WI38 (cell line): ENCODE results near the gene MICAL2.

Experiments
- H3K4me3 ChIP-seq: 2 replicates; pipeline ENCODE4 v1.5.1; 2011; ENCODE audit warnings: low read depth, mild to moderate bottlenecking, control low read depth, low read length
- CTCF ChIP-seq: IDR thresholded peaks from 2 replicates; pipeline ENCODE4 v1.5.1; 2012; ENCODE audit warnings: low read depth, mild to moderate bottlenecking, control low read depth, low read length

MICAL2 gene

GRCh38 chr11:12066799-12067508 is 43.4 kb upstream of the MICAL2 start:
- no peak for TF ChIP-seq CTCF
- no peak overlapping the region for H3K4me3 ChIP-seq

GRCh38 chr11:12067796-12068357 is 42.5 kb upstream of the MICAL2 start:
- H3K4me3 ChIP-seq, result no peak overlapping the region
- no peak for TF ChIP-seq CTCF

GRCh38 chr11:12069066-12069676 is 41.2 kb upstream of the MICAL2 start:
- no peak overlapping the region for H3K4me3 ChIP-seq
- TF ChIP-seq CTCF, result no peak

GRCh38 chr11:12070446-12071267 is 39.7 kb upstream of the MICAL2 start:
- TF ChIP-seq CTCF, result no peak
- H3K4me3 ChIP-seq, result no peak overlapping the region

GRCh38 chr11:12071574-12071973 is 38.8 kb upstream of the MICAL2 start:
- no peak for TF ChIP-seq CTCF

GRCh38 chr11:12073436-12073835 is 37.0 kb upstream of the MICAL2 start:
- TF ChIP-seq CTCF, result no peak
- H3K4me3 ChIP-seq, result no peak overlapping the region

More at GRCh38 chr11:12071574-12071973, 38.8 kb upstream of the MICAL2 start:
- H3K4me3 ChIP-seq, result no peak overlapping the region
